Panc1 (cell line): ENCODE results near the gene CXCL1. TPM values are rescaled to one million over a fixed set of nuclear protein-coding genes. Genes with fewer than 3 reads are reported as not detected.

Source experiments
- ATAC-seq: fragments of 200-7000 bp; cut with Tn5 transposase; 2 replicates; pipeline ENCODE4 v1.9.1; 2020; ENCODE audit warnings: mild to moderate bottlenecking, moderate library complexity
- BruUV-seq: library from RNA; stranded (reverse); fragments of 400-500 nt; replicated peaks from 2 replicates; lab custom pipeline; 2021; lab: Mats Ljungman, UMichigan
- CTCF ChIA-PET: fragments of 300-600 bp; sonication (Branson Sonifier 250); formaldehyde crosslinking; loops from one replicate; lab custom pipeline; 2022; ENCODE audit warnings: antibody characterized with exemption; lab: Charles Lee
- POLR2A ChIA-PET: fragments of 300-600 bp; sonication (Branson Sonifier 250); formaldehyde crosslinking; loops from one replicate; lab custom pipeline; 2022; ENCODE audit warnings: antibody characterized with exemption; lab: Charles Lee
- DNase-seq: peaks from one replicate; pipeline ENCODE4 v3.0.0-alpha.2; 2010; ENCODE audit warnings: low read depth, low spot score
- H3K27ac ChIP-seq: 2 replicates; pipeline ENCODE4 v1.5.1; 2011; ENCODE audit warnings: mild to moderate bottlenecking, low read length, inconsistent platforms
- H3K27me3 ChIP-seq: fragments of 200-500 bp; sonication (Bioruptor generic); 2 replicates; pipeline ENCODE4 v1.6.0; 2014; ENCODE audit warnings: low read length, inconsistent platforms; ENCODE audit not compliant: control insufficient read depth, insufficient read depth
- H3K36me3 ChIP-seq: fragments of 200-500 bp; sonication (Bioruptor generic); 2 replicates; pipeline ENCODE4 v1.5.1; 2014; ENCODE audit warnings: inconsistent platforms, mild to moderate bottlenecking, low read length, moderate library complexity; ENCODE audit not compliant: control insufficient read depth, insufficient read depth
- H3K4me1 ChIP-seq: 2 replicates; pipeline ENCODE4 v1.5.1; 2011; ENCODE audit warnings: inconsistent platforms, mild to moderate bottlenecking, low read length, moderate library complexity; ENCODE audit not compliant: control insufficient read depth, insufficient read depth
- H3K4me3 ChIP-seq, 2 experiments: 2 replicates each; pipeline ENCODE4 v1.5.1; 2011 to 2012; ENCODE audit warnings: low read depth in 2 of 2, low read length in 2 of 2, mild to moderate bottlenecking in 2 of 2, inconsistent platforms in 1 of 2, moderate library complexity in 1 of 2
- H3K9me3 ChIP-seq: fragments of 200-500 bp; sonication (Bioruptor generic); 2 replicates; pipeline ENCODE4 v1.5.1; 2014; ENCODE audit warnings: low read depth, mild to moderate bottlenecking, inconsistent platforms, low read length, moderate library complexity; ENCODE audit not compliant: control insufficient read depth, insufficient read depth
- CTCF ChIP-seq: fragments of 450-650 bp; IDR thresholded peaks from 2 replicates; pipeline ENCODE4 v1.5.1; 2017; ENCODE audit warnings: mild to moderate bottlenecking
- POLR2AphosphoS5 ChIP-seq: IDR thresholded peaks from 2 replicates; pipeline ENCODE4 v1.6.1; 2012; ENCODE audit warnings: mild to moderate bottlenecking, low read depth, low read length, moderate library complexity
- REST ChIP-seq, 2 experiments: IDR thresholded peaks; 2 replicates each; pipeline ENCODE4 v1.6.1; 2011 to 2012; ENCODE audit warnings: low read depth in 2 of 2, control low read depth in 1 of 2, low read length in 1 of 2, mild to moderate bottlenecking in 1 of 2, moderate library complexity in 1 of 2; ENCODE audit not compliant: insufficient read depth in 1 of 2
- SIN3A ChIP-seq: IDR thresholded peaks from 2 replicates; pipeline ENCODE4 v1.6.1; 2012; ENCODE audit warnings: low read depth, mild to moderate bottlenecking, low read length, moderate library complexity, borderline replicate concordance; ENCODE audit not compliant: insufficient read depth
- TCF7L2 ChIP-seq: IDR thresholded peaks from 2 replicates; pipeline ENCODE4 v1.6.1; 2011; ENCODE audit warnings: mild to moderate bottlenecking, low read depth, low read length, inconsistent platforms
- in situ Hi-C: cut with HindIII; loops from 2 replicates; pipeline ENCODE4 v1.10.0; 2016; ENCODE audit warnings: low sequenced_read_pairs, low pct_unique_long_range_greater_than_20kb
- intact Hi-C: fragments of 100-400 bp; cut with micrococcal nuclease; formaldehyde crosslinking; loops from one replicate; pipeline ENCODE4 v1.10.0; 2022; ENCODE audit not compliant: unreplicated experiment
- total RNA-seq: library from RNA; stranded (reverse); gene quantifications from one replicate; pipeline ENCODE4 v1.2.1, GENCODE V29; 2021; ENCODE audit not compliant: unreplicated experiment

CXCL1 gene
- total RNA-seq, 1 experiment from 2014 or later: 12.8 TPM

- ATAC-seq: no peak
- ChIA-PET POLR2A (no interaction called here), CTCF (no interaction called here)
- no TSS peak for BruUV-seq
- no peak overlapping the region for H3K4me3 ChIP-seq
- in situ Hi-C loops (no loop called here), intact Hi-C loops (no loop called here)
- H3K9me3 ChIP-seq: no peaks in the 10 kb centered on the region
- no peaks in the 10 kb centered on the region for H3K4me1 ChIP-seq
- H3K36me3 ChIP-seq: no peaks in the 10 kb centered on the region
- TF ChIP-seq POLR2AphosphoS5: no peak
- no peak for TF ChIP-seq SIN3A
- TF ChIP-seq TCF7L2: no peak
- TF ChIP-seq CTCF: no peak
- no peak for TF ChIP-seq REST (IDR thresholded peaks at IDR 0.05; ENCODE audit: insufficient read depth in 1 of 2, low read depth in 2 of 2, low read length in 1 of 2)
- H3K27ac ChIP-seq: no peak overlapping the region
- no peak for DNase-seq
- H3K27me3 ChIP-seq: no peaks in the 10 kb centered on the region
These were observed 35.3 kb downstream of the CXCL1 start for GRCh38 chr4:73904491-73904890.

GRCh38 chr4:73908965-73909364, 39.8 kb downstream of the CXCL1 start:
- ChIA-PET CTCF (no interaction called here), POLR2A (interaction anchor here (0.6 kb wide), 1 partner anchor 1708 kb away, joined by 3 read pairs; no protein-coding TSS in a partner anchor)
- ATAC-seq (no peak), DNase-seq (no peak)
- H3K4me1 ChIP-seq: no peaks in the 10 kb centered on the region
- no peaks in the 10 kb centered on the region for H3K36me3 ChIP-seq
- H3K4me3 ChIP-seq: no peak overlapping the region
- no peak for TF ChIP-seq CTCF
- no peak for TF ChIP-seq REST (IDR thresholded peaks at IDR 0.05; ENCODE audit: insufficient read depth in 1 of 2, low read depth in 2 of 2, low read length in 1 of 2)
- TF ChIP-seq POLR2AphosphoS5: no peak
- TF ChIP-seq TCF7L2: no peak
- TF ChIP-seq SIN3A: no peak
- H3K27ac ChIP-seq: no peak overlapping the region
- no TSS peak for BruUV-seq
- intact Hi-C loops: no loop called here
- H3K9me3 ChIP-seq: no peaks in the 10 kb centered on the region
- no peaks in the 10 kb centered on the region for H3K27me3 ChIP-seq
- in situ Hi-C loops: no loop called here
